HUES6 (cell line): ENCODE results near the gene RANGRF.
"Not testable (repeated sequence)": the region's sequence is repeated elsewhere in the genome, so short reads cannot be mapped to it uniquely, and the experiment has no call there.

Source experiments
- H3K27ac ChIP-seq: 2 replicates; pipeline ENCODE4 v1.7.0; 2013; ENCODE audit warnings: low read depth, mild to moderate bottlenecking, low read length, inconsistent platforms
- H3K27me3 ChIP-seq: 2 replicates; pipeline ENCODE4 v1.6.1; 2013; ENCODE audit warnings: low read length; ENCODE audit not compliant: control insufficient read depth, insufficient read depth
- H3K36me3 ChIP-seq: 2 replicates; pipeline ENCODE4 v1.6.1; 2013; ENCODE audit warnings: low read length; ENCODE audit not compliant: control insufficient read depth, insufficient read depth
- H3K4me1 ChIP-seq: 2 replicates; pipeline ENCODE4 v1.6.1; 2013; ENCODE audit warnings: low read length; ENCODE audit not compliant: control insufficient read depth, insufficient read depth
- H3K4me3 ChIP-seq: 2 replicates; pipeline ENCODE4 v1.5.1; 2013; ENCODE audit warnings: low read depth, low read length
- H3K9ac ChIP-seq: one replicate; pipeline ENCODE4 v1.6.1; 2013; ENCODE audit warnings: mild to moderate bottlenecking, low read length
- H3K9me3 ChIP-seq: 2 replicates; pipeline ENCODE4 v1.6.1; 2013; ENCODE audit warnings: low read depth, low read length; ENCODE audit not compliant: control insufficient read depth, insufficient read depth

Gene RANGRF

GRCh38 chr17:8288336-8289102, at the start of gene RANGRF:
RANGRF (plus strand) TSS chr17:8288670; CDS start chr17:8288789, 119 bp downstream.
- Histone ChIP-seq H3K4me3 (peak within 1 kb of the TSS; percentile 70), H3K9me3 (no peaks in the 10 kb centered on the region), H3K27ac (peak within 1 kb of the TSS; percentile 37; the same call in 1 of the 2 replicates), H3K27me3 (no peaks in the 10 kb centered on the region), H3K36me3 (no peaks in the 10 kb centered on the region; the same call in 1 of the 2 replicates), H3K4me1 (peaks cover 8% of the 10 kb centered on the region; the same call in 1 of the 2 replicates), H3K9ac (peak within 1 kb of the TSS; percentile 71)

- Histone ChIP-seq H3K9ac (no peak overlapping the region), H3K36me3 (peaks cover 20% of the 10 kb centered on the region), H3K4me1 (no peaks in the 10 kb centered on the region), H3K4me3 (no peak overlapping the region), H3K27ac (no peak overlapping the region), H3K27me3 (no peaks in the 10 kb centered on the region), H3K9me3 (no peaks in the 10 kb centered on the region; the same call in 1 of the 2 replicates)
These were observed 44.6 kb upstream of the RANGRF start for GRCh38 chr17:8243827-8244226.

GRCh38 chr17:8244768-8245167, 43.7 kb upstream of the RANGRF start:
- Histone ChIP-seq H3K4me1 (no peaks in the 10 kb centered on the region), H3K9ac (no peak overlapping the region), H3K36me3 (peaks cover 12% of the 10 kb centered on the region), H3K27ac (no peak overlapping the region), H3K27me3 (no peaks in the 10 kb centered on the region), H3K4me3 (no peak overlapping the region), H3K9me3 (no peaks in the 10 kb centered on the region; the same call in 1 of the 2 replicates)

- Histone ChIP-seq H3K27me3 (no peaks in the 10 kb centered on the region), H3K27ac (peak within 1 kb of the TSS; percentile 78), H3K4me3 (peak within 1 kb of the TSS; percentile 85), H3K36me3 (peaks cover 11% of the 10 kb centered on the region), H3K9ac (peak within 1 kb of the TSS; percentile 98), H3K9me3 (no peaks in the 10 kb centered on the region; the same call in 1 of the 2 replicates), H3K4me1 (peaks cover 4% of the 10 kb centered on the region)
These were observed 39.5 kb upstream of the RANGRF start, which contains the start of gene PFAS for GRCh38 chr17:8248751-8249607. PFAS (plus strand) TSS chr17:8249289; CDS start chr17:8253938, 4,649 bp downstream.

GRCh38 chr17:8249621-8250500, 38.6 kb upstream of the RANGRF start:
- no peaks in the 10 kb centered on the region; the same call in 1 of the 2 replicates for H3K9me3 ChIP-seq
- peak overlapping the region; percentile 98 for H3K9ac ChIP-seq
- no peaks in the 10 kb centered on the region for H3K27me3 ChIP-seq
- H3K4me1 ChIP-seq: peaks cover 4% of the 10 kb centered on the region
- peak overlapping the region; percentile 78 for H3K27ac ChIP-seq
- H3K36me3 ChIP-seq: peaks cover 18% of the 10 kb centered on the region
- peak overlapping the region; percentile 85 for H3K4me3 ChIP-seq

- peaks cover 31% of the 10 kb centered on the region for H3K36me3 ChIP-seq
- H3K27me3 ChIP-seq, H3K27ac ChIP-seq: not testable (repeated sequence)
These were observed 37.1 kb upstream of the RANGRF start for GRCh38 chr17:8251411-8251810.

GRCh38 chr17:8253801-8254200, 34.7 kb upstream of the RANGRF start:
- peaks cover 51% of the 10 kb centered on the region for H3K36me3 ChIP-seq

More at GRCh38 chr17:8251411-8251810, 37.1 kb upstream of the RANGRF start:
- H3K9ac ChIP-seq, H3K4me3 ChIP-seq, H3K4me1 ChIP-seq, H3K9me3 ChIP-seq: not testable (repeated sequence)

GRCh38 chr17:8254881-8255280, 33.6 kb upstream of the RANGRF start:
- H3K9me3 ChIP-seq: no peaks in the 10 kb centered on the region
- no peak overlapping the region for H3K4me3 ChIP-seq
- no peak overlapping the region for H3K27ac ChIP-seq
- no peaks in the 10 kb centered on the region for H3K27me3 ChIP-seq
- peaks cover 62% of the 10 kb centered on the region for H3K36me3 ChIP-seq
- peaks cover 4% of the 10 kb centered on the region for H3K4me1 ChIP-seq
- H3K9ac ChIP-seq: no peak overlapping the region

More at GRCh38 chr17:8253801-8254200, 34.7 kb upstream of the RANGRF start:
- H3K9me3 ChIP-seq: no peaks in the 10 kb centered on the region
- no peak overlapping the region for H3K4me3 ChIP-seq
- H3K4me1 ChIP-seq: peaks cover 4% of the 10 kb centered on the region
- H3K9ac ChIP-seq: no peak overlapping the region
- no peak overlapping the region for H3K27ac ChIP-seq
- no peaks in the 10 kb centered on the region for H3K27me3 ChIP-seq

- Histone ChIP-seq H3K9ac (no peak overlapping the region), H3K9me3 (no peaks in the 10 kb centered on the region), H3K27me3 (no peaks in the 10 kb centered on the region), H3K4me3 (no peak overlapping the region), H3K36me3 (peaks cover 68% of the 10 kb centered on the region), H3K4me1 (no peaks in the 10 kb centered on the region), H3K27ac (no peak overlapping the region)
These were observed 33.0 kb upstream of the RANGRF start for GRCh38 chr17:8255499-8255898.

- Histone ChIP-seq H3K9ac (no peak overlapping the region), H3K9me3 (no peaks in the 10 kb centered on the region), H3K4me1 (no peaks in the 10 kb centered on the region), H3K4me3 (no peak overlapping the region), H3K27me3 (no peaks in the 10 kb centered on the region), H3K27ac (no peak overlapping the region), H3K36me3 (peaks cover 75% of the 10 kb centered on the region)
These were observed 32.2 kb upstream of the RANGRF start for GRCh38 chr17:8256291-8256690.
